Activated CD8-positive, alpha-beta memory T cell treated with anti-CD3 and anti-CD28 coated beads, Interleukin-2, amount 10 ng/mL, durations not matched to agents 7 days and 5 days (primary cell): ENCODE measurements around the gene IGSF9. TPM values are rescaled to one million over a fixed set of nuclear protein-coding genes. Genes with fewer than 3 reads are reported as not detected.

Experiments
- ATAC-seq: fragments of 150-1000 bp; cut with Tn5 transposase; one replicate; pipeline ENCODE4 v1.10.0; 2021; ENCODE audit warnings: moderate library complexity
- CTCF ChIA-PET: fragments of 350-600 bp; sonication (Branson Sonifier 250); formaldehyde crosslinking; loops from one replicate; lab custom pipeline; 2021; ENCODE audit warnings: antibody characterized with exemption; lab: Charles Lee
- DNase-seq: peaks from one replicate; pipeline ENCODE4 v3.0.0-alpha.2; 2020
- H3K27ac Mint-ChIP-seq: one replicate; pipeline ENCODE4 v1.8.0; 2021; ENCODE audit warnings: mild to moderate bottlenecking, mixed read lengths
- H3K27me3 Mint-ChIP-seq: one replicate; pipeline ENCODE4 v1.8.0; 2021; ENCODE audit warnings: mixed read lengths
- H3K36me3 Mint-ChIP-seq: one replicate; pipeline ENCODE4 v1.8.0; 2021; ENCODE audit warnings: mild to moderate bottlenecking, mixed read lengths
- H3K4me1 Mint-ChIP-seq: one replicate; pipeline ENCODE4 v1.8.0; 2021; ENCODE audit warnings: mixed read lengths
- H3K4me3 Mint-ChIP-seq: one replicate; pipeline ENCODE4 v1.8.0; 2021; ENCODE audit warnings: mild to moderate bottlenecking, moderate library complexity, mixed read lengths
- H3K9me3 Mint-ChIP-seq: one replicate; pipeline ENCODE4 v1.8.0; 2022; ENCODE audit warnings: low read depth, mixed read lengths
- total RNA-seq, 2 experiments: library from RNA; stranded (reverse); gene quantifications; one replicate each; pipeline ENCODE4 v1.2.3, GENCODE V29; 2021

Gene IGSF9
- total RNA-seq, 2 experiments from 2014 or later, result not detected

DNA sequence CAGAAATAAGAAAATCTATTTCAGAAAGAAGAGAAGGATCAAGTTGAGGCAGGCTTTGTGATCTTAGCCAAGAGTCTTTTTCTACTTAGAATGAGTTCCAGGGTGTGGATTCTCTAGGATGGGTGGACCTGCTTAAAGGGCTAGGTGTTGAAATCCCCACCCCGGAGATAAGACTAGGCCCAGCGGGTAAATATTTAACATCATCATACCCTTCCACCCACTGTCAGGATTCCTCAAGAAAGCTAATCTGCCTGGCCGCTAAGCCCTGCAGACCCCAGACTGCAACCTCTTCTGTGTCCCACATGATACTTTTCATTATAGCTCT, 5.8 kb downstream of the IGSF9 start:
- H3K4me1 Mint-ChIP-seq, result peaks cover 15% of the 10 kb centered on the region
- H3K9me3 Mint-ChIP-seq, result no peaks in the 10 kb centered on the region
- CTCF ChIA-PET, result interaction anchor here (1.3 to 13.5 kb wide), 3 partner anchors 9 to 66 kb away, joined by 3 to 228 read pairs (median 5); no protein-coding TSS in a partner anchor
- peaks cover 41% of the 10 kb centered on the region for H3K27me3 Mint-ChIP-seq
- DNase-seq (no peak), ATAC-seq (no peak)
- no peak overlapping the region for H3K27ac Mint-ChIP-seq
- no peaks in the 10 kb centered on the region for H3K36me3 Mint-ChIP-seq
- no peak overlapping the region for H3K4me3 Mint-ChIP-seq

DNA sequence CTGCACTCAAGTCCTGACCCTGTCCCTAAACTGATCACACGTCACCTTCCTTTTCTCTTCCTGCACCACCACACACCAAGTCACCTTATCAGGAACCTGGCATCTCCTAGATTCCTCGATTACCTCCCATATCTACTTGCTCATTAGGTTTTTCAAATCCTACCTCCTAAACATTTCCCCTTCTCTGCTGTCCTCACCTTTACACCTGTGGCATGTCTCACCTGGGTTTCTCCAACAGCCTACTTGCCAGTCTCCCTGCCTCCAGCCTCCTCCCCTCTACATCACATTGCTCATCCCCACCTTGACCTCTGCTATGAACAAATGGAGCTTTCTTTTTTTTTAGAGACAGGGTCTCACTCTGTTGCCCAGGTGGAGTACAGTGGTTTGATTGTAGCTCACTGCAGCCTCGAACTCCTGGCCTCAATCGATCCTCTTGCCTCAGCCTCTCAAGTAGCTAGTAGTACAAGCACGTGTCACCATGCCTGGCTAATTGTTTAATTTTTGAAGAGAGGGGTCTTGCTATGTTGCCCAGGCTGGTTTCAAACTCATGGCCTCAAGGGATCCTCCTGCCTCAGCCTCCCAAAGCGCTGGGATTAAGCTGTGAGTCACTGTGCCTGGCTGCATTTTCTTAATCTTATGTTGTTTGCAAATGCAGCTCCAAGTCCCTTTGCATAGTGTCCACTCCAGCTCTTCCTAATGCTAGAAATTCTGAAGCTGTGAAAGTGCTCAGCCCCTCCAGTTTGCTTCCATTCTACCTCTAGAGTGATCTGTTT, 6.3 kb downstream of the IGSF9 start:
- no peaks in the 10 kb centered on the region for H3K36me3 Mint-ChIP-seq
- peaks cover 15% of the 10 kb centered on the region for H3K4me1 Mint-ChIP-seq
- no peak overlapping the region for H3K27ac Mint-ChIP-seq
- DNase-seq (no peak), ATAC-seq (no peak)
- no peak overlapping the region for H3K4me3 Mint-ChIP-seq
- CTCF ChIA-PET, result interaction anchor here (0.6 to 13.5 kb wide), 10 partner anchors 9 to 146 kb away, joined by 3 to 228 read pairs (median 4); partner anchors contain the start of gene TAGLN2
- peaks cover 36% of the 10 kb centered on the region for H3K27me3 Mint-ChIP-seq
- no peaks in the 10 kb centered on the region for H3K9me3 Mint-ChIP-seq

DNA sequence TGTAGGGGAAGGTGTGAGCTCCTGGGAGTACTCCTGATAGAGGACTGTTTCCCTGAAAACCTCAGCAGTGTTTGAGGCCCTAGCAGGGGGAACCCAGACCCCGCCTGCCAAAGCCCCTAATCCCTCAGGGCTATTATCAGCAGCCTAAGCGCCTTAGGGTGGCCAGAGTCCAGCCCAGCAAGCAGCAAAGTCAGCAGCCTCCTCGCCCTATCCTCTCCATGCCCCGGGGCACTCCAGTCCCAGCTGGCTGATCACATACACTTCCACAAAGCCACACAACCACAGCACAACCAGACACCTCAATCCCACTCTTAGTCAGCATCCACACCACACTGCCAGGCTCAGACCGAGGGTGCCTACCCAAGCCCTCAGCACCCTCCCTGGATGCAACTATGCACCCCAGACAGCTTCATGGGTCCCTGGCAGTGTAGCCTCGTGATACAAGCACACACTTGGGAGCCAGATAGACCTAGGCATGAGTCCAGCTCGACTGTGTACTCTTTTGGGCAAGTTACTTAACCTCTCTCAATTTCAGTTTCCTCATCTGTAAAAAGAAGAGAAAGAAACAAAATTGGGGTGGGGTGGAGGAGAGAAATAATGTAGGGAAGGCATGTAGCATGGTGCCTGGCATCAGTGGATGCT, 7.1 kb downstream of the IGSF9 start:
- H3K27ac Mint-ChIP-seq, result no peak overlapping the region
- H3K4me1 Mint-ChIP-seq, result peaks cover 15% of the 10 kb centered on the region
- CTCF ChIA-PET, result interaction anchor here (0.6 to 13.5 kb wide), 13 partner anchors 16 to 147 kb away, joined by 3 to 228 read pairs (median 3); partner anchors contain the start of genes KCNJ9 and TAGLN2
- peaks cover 29% of the 10 kb centered on the region for H3K27me3 Mint-ChIP-seq
- no peaks in the 10 kb centered on the region for H3K9me3 Mint-ChIP-seq
- H3K4me3 Mint-ChIP-seq, result no peak overlapping the region
- DNase-seq (peak; percentile 70), ATAC-seq (peak; percentile 54)
- no peaks in the 10 kb centered on the region for H3K36me3 Mint-ChIP-seq

DNA sequence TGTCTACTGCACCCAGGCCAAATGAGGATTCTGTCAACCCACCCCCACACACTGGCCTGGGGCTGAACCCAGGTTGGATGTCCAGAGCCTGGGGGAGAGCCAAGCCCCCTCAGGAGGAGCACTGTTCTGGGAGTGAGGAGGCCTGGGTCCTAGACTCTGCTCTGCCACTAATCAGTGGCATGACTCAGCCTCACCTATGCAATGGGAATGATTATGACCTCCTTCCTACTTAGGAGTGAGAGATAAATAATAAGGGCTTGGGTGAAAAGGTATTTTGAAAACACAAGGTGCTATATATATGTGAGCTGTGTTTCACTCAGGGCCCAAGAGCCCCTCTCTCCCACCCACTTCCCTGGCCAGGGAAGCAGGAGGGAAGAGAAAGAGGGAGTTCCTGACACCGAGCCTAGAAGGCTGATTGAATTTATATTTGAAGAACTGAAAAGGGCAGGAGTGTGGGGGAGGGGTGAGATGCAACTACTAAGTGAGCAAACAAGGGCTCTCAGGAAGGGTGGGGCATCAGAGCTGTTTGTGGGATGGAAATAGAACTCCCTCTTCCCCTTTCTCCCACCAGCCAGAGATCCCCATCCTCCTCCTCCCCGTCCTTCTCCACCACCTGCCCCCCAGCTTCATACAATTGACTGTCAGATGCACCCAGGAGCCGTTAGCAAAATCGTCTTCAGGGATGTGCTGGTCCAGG, 8.2 kb downstream of the IGSF9 start:
- ATAC-seq, result no peak
- Mint-ChIP-seq H3K27ac (no peak overlapping the region), H3K9me3 (no peaks in the 10 kb centered on the region), H3K36me3 (no peaks in the 10 kb centered on the region), H3K27me3 (peaks cover 22% of the 10 kb centered on the region), H3K4me1 (peaks cover 15% of the 10 kb centered on the region), H3K4me3 (no peak overlapping the region)
- CTCF ChIA-PET, result interaction anchor here (0.8 to 13.5 kb wide), 14 partner anchors 8 to 148 kb away, joined by 3 to 228 read pairs (median 3); partner anchors contain the start of genes FCRL6, IGSF9, KCNJ9 and TAGLN2
- DNase-seq, result no peak

DNA sequence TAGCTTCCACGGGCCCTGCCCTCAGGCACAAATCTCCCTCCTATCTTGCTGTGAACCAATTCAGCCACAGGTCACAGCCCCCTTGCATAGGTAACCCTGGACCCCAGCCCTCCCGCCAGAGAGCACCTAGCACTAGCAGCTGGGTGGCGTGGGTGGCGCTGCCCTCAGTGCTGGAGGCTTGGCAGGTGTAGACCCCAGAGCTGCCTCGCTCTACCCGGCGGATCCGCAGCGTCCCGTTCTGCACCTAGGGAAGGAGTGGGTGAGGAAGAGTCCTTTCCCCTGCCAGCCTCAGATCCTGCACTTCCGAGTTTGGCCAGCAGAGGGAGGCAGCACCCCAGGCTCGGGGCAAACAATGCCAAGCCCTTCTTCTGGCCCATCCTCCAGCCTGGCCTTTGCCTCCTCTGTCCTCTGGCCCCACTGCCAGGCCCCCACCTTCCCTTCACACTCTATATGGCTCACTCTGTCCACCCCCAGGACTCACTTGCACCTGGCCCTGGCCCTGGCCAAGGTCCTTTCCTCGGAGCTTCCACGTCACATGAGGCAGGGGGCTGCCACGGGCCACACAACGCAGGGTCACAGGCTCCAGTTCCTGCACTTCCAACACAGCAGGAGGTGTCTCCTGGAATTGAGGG, 9.0 kb downstream of the IGSF9 start:
- Mint-ChIP-seq H3K9me3 (no peaks in the 10 kb centered on the region), H3K4me3 (no peak overlapping the region), H3K4me1 (peaks cover 15% of the 10 kb centered on the region), H3K36me3 (no peaks in the 10 kb centered on the region), H3K27ac (no peak overlapping the region), H3K27me3 (peaks cover 18% of the 10 kb centered on the region)
- DNase-seq, result peak; percentile 84
- peak; percentile 80 for ATAC-seq
- CTCF ChIA-PET, result interaction anchor here (1.0 to 13.5 kb wide), 17 partner anchors 9 to 149 kb away, joined by 3 to 228 read pairs (median 4); partner anchors contain the start of genes FCRL6, IGSF9 and TAGLN2

DNA sequence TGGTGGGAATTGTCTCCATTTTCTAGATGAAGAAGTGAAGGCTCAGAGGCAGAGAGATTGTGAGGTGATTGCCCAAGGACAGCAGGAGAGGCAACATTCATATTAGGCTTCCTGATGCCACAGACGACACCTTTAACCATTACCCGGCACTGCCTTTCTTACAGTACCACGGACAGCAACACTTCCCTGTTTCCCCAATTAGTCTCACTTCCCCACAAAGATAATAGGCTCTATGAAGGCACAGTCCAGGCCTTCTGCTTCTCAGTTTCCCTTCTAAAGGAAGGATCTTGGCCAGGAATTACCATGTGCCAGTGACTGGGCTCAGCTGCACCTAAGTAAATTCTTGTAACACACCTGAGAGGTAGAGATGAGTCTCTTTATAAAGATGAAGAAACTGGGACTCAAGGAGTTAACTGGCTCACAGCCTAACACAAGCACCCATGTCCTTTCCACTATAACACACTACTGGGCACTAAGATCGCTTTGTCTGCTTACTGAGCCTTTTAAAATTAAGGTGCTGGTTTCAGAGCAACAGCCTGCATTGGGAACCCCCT, 9.6 kb downstream of the IGSF9 start:
- Mint-ChIP-seq H3K4me3 (no peak overlapping the region), H3K9me3 (no peaks in the 10 kb centered on the region), H3K4me1 (peaks cover 15% of the 10 kb centered on the region), H3K27ac (no peak overlapping the region), H3K27me3 (peaks cover 16% of the 10 kb centered on the region), H3K36me3 (no peaks in the 10 kb centered on the region)
- CTCF ChIA-PET, result interaction anchor here (1.0 to 13.5 kb wide), 16 partner anchors 8 to 149 kb away, joined by 3 to 228 read pairs (median 4); partner anchors contain the start of genes FCRL6, IGSF9 and TAGLN2
- DNase-seq, result no peak
- no peak for ATAC-seq

DNA sequence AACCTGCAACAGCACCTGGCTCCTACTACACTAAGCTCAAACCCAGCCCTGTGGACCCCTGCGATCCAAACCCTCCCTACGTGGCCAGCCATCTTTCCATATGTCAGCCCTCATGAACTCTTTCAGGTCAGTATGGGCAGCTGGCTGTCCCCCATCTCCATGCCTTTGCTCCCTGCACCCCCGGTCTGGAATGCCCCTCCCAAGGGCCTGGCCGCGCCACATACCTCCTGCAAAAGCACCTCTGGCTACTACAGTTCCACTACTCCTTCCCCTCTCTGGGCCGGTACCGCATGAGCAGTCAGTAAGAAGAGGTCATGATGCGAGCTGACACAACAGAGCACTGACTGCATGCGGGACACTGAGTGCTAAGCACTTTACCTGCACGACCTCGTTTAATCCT, 10.1 kb downstream of the IGSF9 start:
- no peak overlapping the region for H3K27ac Mint-ChIP-seq
- peaks cover 16% of the 10 kb centered on the region for H3K27me3 Mint-ChIP-seq
- no peak overlapping the region for H3K4me3 Mint-ChIP-seq
- CTCF ChIA-PET, result interaction anchor here (1.0 to 13.5 kb wide), 15 partner anchors 8 to 150 kb away, joined by 3 to 228 read pairs (median 6); partner anchors contain the start of gene TAGLN2
- H3K9me3 Mint-ChIP-seq, result no peaks in the 10 kb centered on the region
- H3K36me3 Mint-ChIP-seq, result no peaks in the 10 kb centered on the region
- H3K4me1 Mint-ChIP-seq, result peaks cover 15% of the 10 kb centered on the region
- ATAC-seq (no peak), DNase-seq (no peak)

DNA sequence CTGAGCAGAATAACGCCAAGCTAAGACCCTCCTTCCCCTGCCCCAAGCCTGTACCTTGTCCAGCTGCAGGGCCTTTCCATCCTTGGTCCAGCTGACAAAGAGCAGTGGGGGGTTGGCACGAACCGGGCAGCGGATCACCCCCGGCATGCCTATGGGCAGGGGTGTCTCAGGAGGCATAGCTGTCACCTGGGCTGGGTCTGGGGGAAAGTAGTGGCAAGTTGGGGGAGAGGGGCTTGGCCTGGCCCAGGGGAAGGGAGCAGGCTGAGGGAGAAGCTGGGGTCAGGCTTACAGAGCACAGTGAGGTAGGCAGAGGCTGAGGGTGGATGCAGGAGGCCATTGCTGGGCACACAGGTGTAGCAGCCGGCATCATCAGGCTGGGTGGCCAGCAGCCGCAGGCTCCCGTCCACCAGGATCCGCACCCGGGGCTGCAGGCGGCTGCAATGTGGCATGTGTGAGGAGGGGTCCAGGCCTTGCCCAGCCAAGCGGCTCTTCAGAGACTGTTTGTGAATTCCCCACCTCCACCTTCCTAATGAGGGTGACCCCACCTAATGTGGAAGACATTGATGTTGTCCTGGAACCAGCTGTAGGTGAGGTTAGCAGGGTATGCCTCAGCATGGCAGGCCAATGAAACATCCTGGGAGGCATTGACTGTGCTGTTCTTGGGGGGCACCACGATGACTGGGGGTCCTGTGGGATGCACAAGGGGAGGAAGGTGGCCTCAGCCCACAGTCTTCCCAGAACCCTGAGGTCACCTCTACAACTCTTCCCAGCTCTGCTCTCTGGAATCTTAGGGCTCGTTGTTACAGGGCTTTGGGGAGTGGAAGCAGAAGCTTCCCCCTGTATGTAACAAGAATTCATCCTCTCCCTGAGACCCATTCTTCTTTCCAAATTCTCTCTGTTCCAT, 11.0 kb downstream of the IGSF9 start:
- no peaks in the 10 kb centered on the region for H3K9me3 Mint-ChIP-seq
- H3K27me3 Mint-ChIP-seq, result peaks cover 16% of the 10 kb centered on the region
- no peaks in the 10 kb centered on the region for H3K36me3 Mint-ChIP-seq
- no peak overlapping the region for H3K27ac Mint-ChIP-seq
- ATAC-seq, result no peak
- DNase-seq, result no peak
- CTCF ChIA-PET, result interaction anchor here (1.0 to 13.5 kb wide), 10 partner anchors 12 to 151 kb away, joined by 3 to 228 read pairs (median 6); partner anchors contain the start of gene TAGLN2
- H3K4me1 Mint-ChIP-seq, result peaks cover 15% of the 10 kb centered on the region
- no peak overlapping the region for H3K4me3 Mint-ChIP-seq

DNA sequence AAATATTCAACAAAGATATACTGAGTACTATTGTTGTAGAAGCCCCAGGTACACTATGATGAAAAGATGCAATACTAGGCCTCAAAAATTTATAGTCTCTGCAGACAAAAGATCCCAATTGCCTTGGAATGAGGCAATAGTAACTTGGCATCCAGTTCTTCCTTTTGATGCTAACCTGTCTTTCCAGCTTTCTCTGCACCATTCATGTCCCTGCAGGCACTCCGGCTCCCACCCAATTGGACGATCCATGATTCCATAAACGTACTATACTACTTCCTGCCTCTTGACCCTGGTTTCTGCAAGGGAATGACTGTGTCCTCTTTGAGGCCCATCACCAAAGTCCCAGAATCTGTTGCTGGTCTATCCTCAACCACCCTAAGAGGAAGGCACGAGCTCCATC, 12.1 kb downstream of the IGSF9 start:
- CTCF ChIA-PET, result interaction anchor here (1.1 to 13.5 kb wide), 6 partner anchors 11 to 146 kb away, joined by 3 to 228 read pairs (median 10); partner anchors contain the start of gene TAGLN2

DNA sequence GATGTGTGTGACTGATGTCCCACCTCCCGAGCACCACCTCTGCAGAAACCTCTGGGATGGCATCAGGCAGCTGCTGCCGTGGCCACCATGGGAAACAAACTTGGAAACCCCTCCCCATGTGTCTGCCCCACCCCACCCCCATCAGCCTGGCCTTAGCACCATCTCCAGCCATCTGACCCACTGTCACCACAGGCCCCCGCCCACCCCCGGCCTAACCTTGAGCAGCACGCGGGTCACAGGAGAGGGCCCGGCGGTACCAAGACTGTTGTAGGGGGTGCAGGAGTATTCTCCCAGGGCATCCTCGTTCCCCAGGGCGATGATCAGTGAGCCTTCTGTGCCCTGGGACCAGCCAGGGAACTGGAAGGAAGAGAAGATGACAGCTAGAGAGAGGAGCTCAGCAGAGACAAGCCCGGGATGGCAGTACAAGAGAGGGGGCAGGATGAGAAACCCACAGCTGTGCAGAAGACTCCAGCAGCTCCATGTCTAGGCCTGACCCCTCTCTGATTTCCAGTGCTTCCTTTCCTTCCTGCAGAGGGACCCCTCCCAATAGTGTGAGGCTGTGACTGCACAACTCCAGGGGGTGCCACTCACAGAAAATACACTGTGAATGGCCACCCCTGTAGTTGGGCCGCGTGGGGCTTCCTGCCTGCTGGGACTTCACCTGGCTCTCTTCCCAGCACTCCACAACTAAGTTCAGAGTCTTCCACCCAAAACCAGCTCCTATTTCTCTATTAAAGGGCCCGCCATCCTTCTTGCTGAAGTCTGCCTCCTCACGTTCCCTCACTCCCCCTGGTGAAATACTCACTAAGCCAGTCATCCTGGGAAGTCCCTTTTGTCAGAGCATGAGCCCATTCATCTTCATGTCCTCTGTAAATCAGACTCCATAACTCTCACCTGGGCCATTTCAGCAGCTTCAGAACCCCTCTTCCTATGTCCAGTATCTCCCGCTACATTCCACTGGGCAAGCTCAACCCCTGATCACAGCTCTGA, 12.8 kb downstream of the IGSF9 start:
- Mint-ChIP-seq H3K9me3 (no peaks in the 10 kb centered on the region), H3K36me3 (no peaks in the 10 kb centered on the region), H3K27ac (no peak overlapping the region), H3K4me3 (no peak overlapping the region), H3K4me1 (peaks cover 2% of the 10 kb centered on the region), H3K27me3 (peaks cover 12% of the 10 kb centered on the region)
- CTCF ChIA-PET, result interaction anchor here (1.2 to 13.5 kb wide), 5 partner anchors 10 to 147 kb away, joined by 3 to 228 read pairs (median 11); partner anchors contain the start of gene TAGLN2
- DNase-seq (no peak), ATAC-seq (no peak)

More for the DNA sequence above, 12.1 kb downstream of the IGSF9 start:
- Mint-ChIP-seq H3K4me1 (peaks cover 10% of the 10 kb centered on the region), H3K4me3 (no peak overlapping the region), H3K27ac (no peak overlapping the region), H3K27me3 (peaks cover 12% of the 10 kb centered on the region), H3K36me3 (no peaks in the 10 kb centered on the region), H3K9me3 (no peaks in the 10 kb centered on the region)
- ATAC-seq (no peak), DNase-seq (no peak)

DNA sequence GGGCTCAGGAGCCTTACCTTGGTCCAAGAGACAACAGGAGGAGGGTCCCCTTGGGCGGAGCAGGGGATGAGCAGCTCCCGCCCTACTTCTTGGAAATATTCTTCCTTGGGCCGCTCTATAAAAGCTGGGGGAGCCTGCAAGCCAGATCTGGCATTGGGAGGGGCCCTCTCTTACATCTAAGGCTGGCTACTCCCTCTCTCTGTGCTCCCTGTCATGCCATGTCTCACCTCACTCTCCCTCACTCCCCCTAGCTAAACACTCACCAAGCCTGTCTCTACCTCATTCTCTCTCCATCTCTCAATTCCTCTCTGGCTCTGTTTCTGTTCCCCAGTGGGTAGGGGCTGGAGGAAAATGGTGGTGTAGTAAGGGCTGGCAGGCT, 13.6 kb downstream of the IGSF9 start:
- no peaks in the 10 kb centered on the region for H3K36me3 Mint-ChIP-seq
- DNase-seq (no peak), ATAC-seq (no peak)
- CTCF ChIA-PET, result interaction anchor here (2.4 to 13.5 kb wide), 2 partner anchors 40 to 74 kb away, joined by 11 to 228 read pairs; no protein-coding TSS in a partner anchor
- H3K4me3 Mint-ChIP-seq, result no peak overlapping the region
- no peak overlapping the region for H3K27ac Mint-ChIP-seq
- H3K4me1 Mint-ChIP-seq, result no peaks in the 10 kb centered on the region
- peaks cover 12% of the 10 kb centered on the region for H3K27me3 Mint-ChIP-seq
- no peaks in the 10 kb centered on the region for H3K9me3 Mint-ChIP-seq
